Brain microvascular endothelial cell (primary cell): ENCODE data around the gene SACM1L.

Experiments used
- DNase-seq: peaks from one replicate; pipeline ENCODE4 v3.0.0-alpha.2; 2020
- H3K27ac ChIP-seq: fragments of 250-450 bp; sonication (Bioruptor Pico); 2 replicates; pipeline ENCODE4 v1.5.1; 2020; ENCODE audit warnings: mild to moderate bottlenecking, moderate library complexity
- H3K27me3 ChIP-seq: fragments of 250-450 bp; sonication (Bioruptor Pico); replicated peaks from 2 replicates; pipeline ENCODE4 v1.5.1; 2020; ENCODE audit warnings: mild to moderate bottlenecking
- H3K36me3 ChIP-seq: fragments of 250-450 bp; sonication (Bioruptor Pico); replicated peaks from 2 replicates; pipeline ENCODE4 v1.5.1; 2020; ENCODE audit warnings: mild to moderate bottlenecking
- H3K4me3 ChIP-seq: 2 replicates; pipeline ENCODE4 v1.5.1; 2011; ENCODE audit warnings: low read depth, mild to moderate bottlenecking, control low read depth, low read length, moderate library complexity
- in situ Hi-C: cut with HindIII; loops from 2 replicates; pipeline ENCODE4 v1.10.0; 2017; ENCODE audit warnings: low sequenced_read_pairs, low pct_ligation_motif_present
- TF ChIP-seq, protein P1 (sequence below): IDR thresholded peaks from 2 replicates; pipeline ENCODE4 v1.5.1; 2011; ENCODE audit warnings: low read depth, mild to moderate bottlenecking, moderate library complexity, low read length, control low read depth, inconsistent platforms; ENCODE audit errors: missing control alignments

SACM1L gene

GRCh38 chr3:45679805-45680204 lies 9.4 kb upstream of the SACM1L start:
- no peaks in the 10 kb centered on the region for H3K27me3 ChIP-seq
- H3K36me3 ChIP-seq, result peaks cover 26% of the 10 kb centered on the region
- TF ChIP-seq, protein P1, sequence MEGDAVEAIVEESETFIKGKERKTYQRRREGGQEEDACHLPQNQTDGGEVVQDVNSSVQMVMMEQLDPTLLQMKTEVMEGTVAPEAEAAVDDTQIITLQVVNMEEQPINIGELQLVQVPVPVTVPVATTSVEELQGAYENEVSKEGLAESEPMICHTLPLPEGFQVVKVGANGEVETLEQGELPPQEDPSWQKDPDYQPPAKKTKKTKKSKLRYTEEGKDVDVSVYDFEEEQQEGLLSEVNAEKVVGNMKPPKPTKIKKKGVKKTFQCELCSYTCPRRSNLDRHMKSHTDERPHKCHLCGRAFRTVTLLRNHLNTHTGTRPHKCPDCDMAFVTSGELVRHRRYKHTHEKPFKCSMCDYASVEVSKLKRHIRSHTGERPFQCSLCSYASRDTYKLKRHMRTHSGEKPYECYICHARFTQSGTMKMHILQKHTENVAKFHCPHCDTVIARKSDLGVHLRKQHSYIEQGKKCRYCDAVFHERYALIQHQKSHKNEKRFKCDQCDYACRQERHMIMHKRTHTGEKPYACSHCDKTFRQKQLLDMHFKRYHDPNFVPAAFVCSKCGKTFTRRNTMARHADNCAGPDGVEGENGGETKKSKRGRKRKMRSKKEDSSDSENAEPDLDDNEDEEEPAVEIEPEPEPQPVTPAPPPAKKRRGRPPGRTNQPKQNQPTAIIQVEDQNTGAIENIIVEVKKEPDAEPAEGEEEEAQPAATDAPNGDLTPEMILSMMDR, result no peak
- in situ Hi-C loops, result no loop called here
- H3K27ac ChIP-seq, result no peak overlapping the region
- no peak for DNase-seq
- H3K4me3 ChIP-seq, result no peak overlapping the region

DNA sequence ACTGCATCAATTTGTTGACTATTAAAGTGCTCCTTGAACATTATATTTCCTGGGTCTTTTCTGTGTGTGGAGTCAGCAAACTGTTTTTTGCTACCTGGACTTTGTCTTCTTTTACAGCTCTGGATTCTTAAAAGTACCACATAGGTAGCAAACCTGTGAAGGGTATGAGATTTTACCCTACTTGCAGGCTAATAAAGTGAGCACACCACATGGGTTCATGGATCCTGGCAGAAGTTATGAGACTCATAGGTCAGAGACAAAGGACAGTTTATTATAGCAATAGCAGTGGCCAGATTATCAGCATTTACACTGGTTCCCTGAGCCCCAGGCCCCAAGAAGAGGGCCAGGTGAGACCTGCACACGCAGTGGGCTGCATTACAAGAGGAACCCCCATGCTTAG lies 8.0 kb upstream of the SACM1L start:
- Histone ChIP-seq H3K27me3 (no peaks in the 10 kb centered on the region), H3K4me3 (no peak overlapping the region), H3K36me3 (peaks cover 17% of the 10 kb centered on the region), H3K27ac (no peak overlapping the region)
- in situ Hi-C loops, result no loop called here
- TF ChIP-seq, protein P1, result no peak
- no peak for DNase-seq

GRCh38 chr3:45681846-45682245 lies 7.3 kb upstream of the SACM1L start:
- Histone ChIP-seq H3K27ac (no peak overlapping the region), H3K36me3 (peaks cover 14% of the 10 kb centered on the region), H3K4me3 (no peak overlapping the region), H3K27me3 (no peaks in the 10 kb centered on the region)
- no peak for DNase-seq
- TF ChIP-seq, protein P1, result no peak
- in situ Hi-C loops, result no loop called here

- Histone ChIP-seq H3K27ac (no peak overlapping the region), H3K36me3 (peaks cover 13% of the 10 kb centered on the region)
Measured at GRCh38 chr3:45682311-45682710, 6.9 kb upstream of the SACM1L start.

GRCh38 chr3:45682786-45683185 lies 6.4 kb upstream of the SACM1L start:
- in situ Hi-C loops, result no loop called here
- DNase-seq, result no peak

More at GRCh38 chr3:45682311-45682710, 6.9 kb upstream of the SACM1L start:
- TF ChIP-seq, protein P1, result no peak
- DNase-seq, result no peak
- H3K27me3 ChIP-seq, result no peaks in the 10 kb centered on the region
- in situ Hi-C loops, result no loop called here
- no peak overlapping the region for H3K4me3 ChIP-seq

More at GRCh38 chr3:45682786-45683185, 6.4 kb upstream of the SACM1L start:
- TF ChIP-seq, protein P1, result no peak
- H3K36me3 ChIP-seq, result peaks cover 11% of the 10 kb centered on the region
- H3K27ac ChIP-seq, result no peak overlapping the region
- no peaks in the 10 kb centered on the region for H3K27me3 ChIP-seq
- no peak overlapping the region for H3K4me3 ChIP-seq
